CD4-positive, CD25-positive, alpha-beta regulatory T cell (primary cell): ENCODE measurements around the gene G2E3. TPM values are rescaled to one million over a fixed set of nuclear protein-coding genes. Genes with fewer than 3 reads are reported as not detected.
"Not testable (repeated sequence)": the region's sequence is repeated elsewhere in the genome, so short reads cannot be mapped to it uniquely, and the experiment has no call there.

Experiments used
- ATAC-seq, 2 donors: fragments of 150-1000 bp; cut with Tn5 transposase; one replicate each; pipeline ENCODE4 v1.10.0; 2021; ENCODE audit warnings: low read depth in 2 of 2, moderate number of reproducible peaks in 2 of 2, moderate library complexity in 1 of 2
- DNase-seq, 3 donors: peaks; one replicate each; pipeline versions ENCODE4 v3.0.0 to v3.0.0-alpha.2; 2012 to 2022; ENCODE audit warnings: mixed read lengths in 1 of 3
- H3K27ac ChIP-seq: one replicate; pipeline ENCODE4 v1.7.0; 2013; ENCODE audit warnings: mild to moderate bottlenecking, low read length; ENCODE audit not compliant: insufficient read depth, poor library complexity, severe bottlenecking
- H3K27me3 ChIP-seq: one replicate; pipeline ENCODE4 v1.7.0; 2013; ENCODE audit warnings: low read length; ENCODE audit not compliant: control insufficient read depth, insufficient read depth
- H3K36me3 ChIP-seq: one replicate; pipeline ENCODE4 v1.7.0; 2013; ENCODE audit warnings: mild to moderate bottlenecking, low read length, moderate library complexity; ENCODE audit not compliant: control insufficient read depth, insufficient read depth
- H3K4me1 ChIP-seq: 2 replicates; pipeline ENCODE4 v1.7.0; 2013; ENCODE audit warnings: mild to moderate bottlenecking, low read length; ENCODE audit not compliant: insufficient read depth, control insufficient read depth, poor library complexity, severe bottlenecking
- H3K4me3 ChIP-seq: one replicate; pipeline ENCODE4 v1.7.0; 2013; ENCODE audit warnings: low read depth, mild to moderate bottlenecking, low read length, moderate library complexity
- H3K9me3 ChIP-seq, 2 experiments: 1 replicate in 1 of 2; 2 replicates in 1 of 2; pipeline ENCODE4 v1.7.0; 2013; ENCODE audit warnings: low read length in 2 of 2, mild to moderate bottlenecking in 1 of 2, moderate library complexity in 1 of 2; ENCODE audit not compliant: control insufficient read depth in 2 of 2
- H3K27ac Mint-ChIP-seq, 3 donors: one replicate each; pipeline ENCODE4 v1.8.0; 2020 to 2022; ENCODE audit warnings: mild to moderate bottlenecking in 3 of 3, mixed read lengths in 3 of 3, moderate library complexity in 2 of 3
- H3K27me3 Mint-ChIP-seq: one replicate; pipeline ENCODE4 v1.8.0; 2022; ENCODE audit warnings: mild to moderate bottlenecking, mixed read lengths
- H3K36me3 Mint-ChIP-seq: one replicate; pipeline ENCODE4 v1.8.0; 2020; ENCODE audit warnings: mixed read lengths
- H3K4me1 Mint-ChIP-seq, 4 donors: one replicate each; pipeline ENCODE4 v1.8.0; 2020 to 2022; ENCODE audit warnings: mixed read lengths in 4 of 4, mild to moderate bottlenecking in 1 of 4
- H3K4me3 Mint-ChIP-seq, 4 donors: one replicate each; pipeline ENCODE4 v1.8.0; 2020 to 2022; ENCODE audit warnings: mild to moderate bottlenecking in 4 of 4, mixed read lengths in 4 of 4, moderate library complexity in 3 of 4
- H3K9me3 Mint-ChIP-seq, 7 donors: one replicate each; pipeline ENCODE4 v1.8.0; 2020 to 2022; ENCODE audit warnings: mixed read lengths in 7 of 7, mild to moderate bottlenecking in 3 of 7, moderate library complexity in 2 of 7
- polyA plus RNA-seq, 4 donors: library from polyadenylated mRNA; unstranded; fragments of 300-500 nt; fragmentation: Illumina TruSeq; gene quantifications; one replicate each; pipeline ENCODE4 v1.2.3, GENCODE V29; 2021
- total RNA-seq: library from RNA; stranded (reverse); gene quantifications from one replicate; pipeline ENCODE4 v1.2.3, GENCODE V29; 2022

G2E3 gene
- total and polyA plus RNA-seq, 5 donors from 2014 or later: 13.5 to 23.9 (median 17.1) TPM

DNA sequence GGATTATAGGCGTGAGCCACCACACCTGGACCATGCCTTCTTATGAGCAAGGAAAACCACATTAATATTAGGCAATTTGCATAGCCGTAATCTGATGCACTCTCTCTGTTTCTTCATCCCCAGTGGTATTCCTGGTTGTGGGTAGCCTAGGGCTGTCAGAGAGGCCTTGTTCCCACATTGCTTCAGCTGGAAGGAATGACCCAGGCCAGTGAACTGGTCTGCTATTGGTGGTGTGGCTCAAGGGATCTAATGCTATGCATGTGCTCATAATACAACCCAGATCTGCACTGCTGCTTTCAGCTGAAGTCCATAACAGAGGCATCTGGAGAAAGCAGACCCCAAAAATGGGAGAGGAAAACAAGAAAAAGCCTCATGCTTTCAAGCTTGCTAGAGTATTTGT, 33.1 kb upstream of the G2E3 start:
- no peak for ATAC-seq

DNA sequence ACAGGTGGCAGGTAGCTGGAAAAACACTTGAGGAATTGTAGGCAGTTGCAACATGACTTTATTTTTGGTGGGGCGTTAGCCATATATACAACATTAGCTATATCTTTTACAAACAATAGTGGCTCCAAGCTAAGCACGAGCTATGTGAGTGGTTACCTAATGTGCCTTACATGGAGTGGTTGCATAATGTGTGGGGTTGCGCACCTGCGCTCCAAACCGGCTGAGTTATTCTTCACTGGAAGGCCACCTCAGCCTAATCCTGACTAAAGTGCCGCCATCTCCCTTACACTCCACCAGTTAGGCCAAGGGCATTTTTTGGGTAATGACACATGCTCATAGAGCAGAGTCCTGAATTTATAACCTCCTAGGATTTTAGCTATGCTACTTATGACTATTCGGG, 31.8 kb upstream of the G2E3 start:
- no peak overlapping the region for H3K27ac ChIP-seq
- no peaks in the 10 kb centered on the region for H3K9me3 Mint-ChIP-seq
- no peak overlapping the region for H3K4me3 ChIP-seq
- H3K27ac Mint-ChIP-seq: no peak overlapping the region
- no peak overlapping the region for H3K4me3 Mint-ChIP-seq
- DNase-seq (no peak), ATAC-seq (no peak)
- no peaks in the 10 kb centered on the region for H3K27me3 ChIP-seq
- H3K4me1 ChIP-seq: no peaks in the 10 kb centered on the region
- no peaks in the 10 kb centered on the region for H3K36me3 Mint-ChIP-seq
- no peaks in the 10 kb centered on the region for H3K27me3 Mint-ChIP-seq
- no peaks in the 10 kb centered on the region for H3K9me3 ChIP-seq
- H3K36me3 ChIP-seq: no peaks in the 10 kb centered on the region
- peaks cover 0 to 5% (median 4%) of the 10 kb centered on the region in 4 donors for H3K4me1 Mint-ChIP-seq

More for the DNA sequence above, 33.1 kb upstream of the G2E3 start:
- Histone ChIP-seq H3K27ac (no peak overlapping the region), H3K4me3 (no peak overlapping the region), H3K36me3 (no peaks in the 10 kb centered on the region), H3K27me3 (no peaks in the 10 kb centered on the region), H3K9me3 (no peaks in the 10 kb centered on the region), H3K4me1 (no peaks in the 10 kb centered on the region)
- H3K27ac Mint-ChIP-seq: no peak overlapping the region
- H3K9me3 Mint-ChIP-seq: no peaks in the 10 kb centered on the region
- H3K4me1 Mint-ChIP-seq: peaks cover 0 to 12% (median 7%) of the 10 kb centered on the region in 4 donors
- no peak overlapping the region for H3K4me3 Mint-ChIP-seq
- H3K36me3 Mint-ChIP-seq: no peaks in the 10 kb centered on the region
- DNase-seq: no peak
- no peaks in the 10 kb centered on the region for H3K27me3 Mint-ChIP-seq

DNA sequence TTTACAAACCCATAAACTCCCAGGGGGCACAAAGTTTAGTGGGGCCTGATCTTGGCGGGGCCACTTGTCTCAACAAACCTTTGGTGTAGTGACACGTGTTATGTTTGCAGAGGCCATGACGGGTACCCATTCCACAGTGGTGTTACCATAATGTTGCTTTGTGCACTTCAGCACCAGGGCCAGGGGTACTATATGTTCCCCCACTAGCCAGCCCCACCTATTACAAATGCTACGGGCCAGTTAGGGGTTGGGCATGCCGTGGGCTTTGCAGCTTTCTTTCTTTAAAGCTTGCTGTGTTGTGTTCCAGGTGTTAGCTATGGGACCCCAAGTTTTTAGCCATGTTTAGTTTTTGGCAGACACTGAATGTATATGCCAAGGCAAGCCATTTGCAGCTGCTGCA, 30.8 kb upstream of the G2E3 start:
- Mint-ChIP-seq H3K27me3 (no peaks in the 10 kb centered on the region), H3K36me3 (no peaks in the 10 kb centered on the region), H3K9me3 (no peaks in the 10 kb centered on the region), H3K4me1 (no peaks in the 10 kb centered on the region), H3K27ac (no peak overlapping the region), H3K4me3 (no peak overlapping the region)
- Histone ChIP-seq H3K4me3 (no peak overlapping the region), H3K4me1 (no peaks in the 10 kb centered on the region), H3K9me3 (no peaks in the 10 kb centered on the region), H3K36me3 (no peaks in the 10 kb centered on the region), H3K27ac (no peak overlapping the region), H3K27me3 (no peaks in the 10 kb centered on the region)
- DNase-seq: no peak
- no peak for ATAC-seq

DNA sequence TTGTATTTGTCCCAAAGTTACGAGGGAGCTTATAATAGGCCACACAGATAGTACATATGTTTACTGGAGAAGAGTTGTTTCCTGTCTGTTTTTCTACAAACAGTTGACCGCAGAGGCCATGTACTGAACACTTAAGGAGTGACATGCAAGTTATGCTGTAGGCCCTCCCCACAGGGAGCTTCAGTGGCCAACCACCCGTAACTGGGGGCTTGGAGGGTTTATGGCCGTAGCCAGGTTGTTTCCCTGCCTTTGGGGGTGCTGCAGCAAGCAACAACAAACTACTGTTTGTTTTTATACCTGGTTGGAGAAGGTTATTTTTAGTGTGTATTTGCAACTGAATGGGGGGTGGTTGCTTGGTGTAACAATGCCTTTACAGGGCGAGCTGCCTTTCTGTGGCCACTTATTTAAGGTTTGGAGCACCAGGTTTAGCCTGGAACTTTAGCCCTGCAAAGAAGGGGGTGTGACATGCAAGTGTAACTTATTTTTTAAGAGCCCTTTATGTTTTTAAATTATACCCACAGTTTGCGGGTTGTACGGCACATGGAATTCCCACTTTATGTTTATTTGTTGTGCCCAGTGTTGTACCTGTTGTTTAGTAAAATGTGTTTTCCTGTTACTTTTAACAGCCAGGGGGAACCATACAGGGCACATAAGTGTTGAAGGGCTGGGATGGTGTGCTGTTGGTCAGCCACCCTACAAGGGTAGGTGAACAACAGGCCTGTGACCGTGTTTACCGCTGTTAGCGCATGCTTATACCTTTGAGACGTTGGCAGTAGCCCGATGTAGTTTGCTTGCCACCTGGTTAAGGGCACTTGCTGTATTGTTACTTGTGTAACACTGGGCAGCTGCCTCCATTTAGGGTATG, 29.9 kb upstream of the G2E3 start:
- Mint-ChIP-seq H3K27me3 (no peaks in the 10 kb centered on the region), H3K36me3 (no peaks in the 10 kb centered on the region), H3K4me3 (no peak overlapping the region), H3K9me3 (no peaks in the 10 kb centered on the region), H3K27ac (no peak overlapping the region), H3K4me1 (no peaks in the 10 kb centered on the region)
- no peaks in the 10 kb centered on the region for H3K4me1 ChIP-seq
- no peak overlapping the region for H3K27ac ChIP-seq
- ATAC-seq (no peak), DNase-seq (no peak)
- H3K9me3 ChIP-seq: no peaks in the 10 kb centered on the region
- H3K27me3 ChIP-seq: no peaks in the 10 kb centered on the region
- no peaks in the 10 kb centered on the region for H3K36me3 ChIP-seq
- no peak overlapping the region for H3K4me3 ChIP-seq

DNA sequence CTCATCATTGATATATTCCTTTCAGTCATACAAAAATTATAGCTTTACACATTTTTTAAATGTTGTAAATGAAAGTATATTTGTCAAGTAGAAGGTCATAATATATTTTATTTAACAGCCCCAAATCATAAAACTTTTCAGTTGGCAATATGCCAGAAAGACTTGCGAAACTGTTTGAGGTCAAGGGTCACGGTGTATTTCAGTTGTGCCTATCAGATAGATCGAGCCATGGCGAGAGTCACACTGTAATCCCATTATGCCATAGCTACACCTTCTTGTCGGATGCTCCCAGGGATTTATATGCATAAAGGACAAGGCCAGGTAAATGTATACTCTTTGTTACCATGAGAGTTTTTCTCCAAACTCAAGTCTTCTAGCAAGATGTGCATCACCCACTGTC, 26.7 kb upstream of the G2E3 start:
- Histone ChIP-seq H3K36me3 (no peaks in the 10 kb centered on the region), H3K4me1 (no peaks in the 10 kb centered on the region), H3K27me3 (peaks cover 8% of the 10 kb centered on the region), H3K4me3 (no peak overlapping the region), H3K27ac (no peak overlapping the region), H3K9me3 (no peaks in the 10 kb centered on the region)
- Mint-ChIP-seq H3K27ac (no peak overlapping the region), H3K9me3 (peaks cover 0 to 5% (median 0%) of the 10 kb centered on the region in 7 donors), H3K4me1 (no peaks in the 10 kb centered on the region), H3K4me3 (no peak overlapping the region), H3K36me3 (no peaks in the 10 kb centered on the region), H3K27me3 (peaks cover 2% of the 10 kb centered on the region)
- no peak for DNase-seq
- no peak for ATAC-seq

DNA sequence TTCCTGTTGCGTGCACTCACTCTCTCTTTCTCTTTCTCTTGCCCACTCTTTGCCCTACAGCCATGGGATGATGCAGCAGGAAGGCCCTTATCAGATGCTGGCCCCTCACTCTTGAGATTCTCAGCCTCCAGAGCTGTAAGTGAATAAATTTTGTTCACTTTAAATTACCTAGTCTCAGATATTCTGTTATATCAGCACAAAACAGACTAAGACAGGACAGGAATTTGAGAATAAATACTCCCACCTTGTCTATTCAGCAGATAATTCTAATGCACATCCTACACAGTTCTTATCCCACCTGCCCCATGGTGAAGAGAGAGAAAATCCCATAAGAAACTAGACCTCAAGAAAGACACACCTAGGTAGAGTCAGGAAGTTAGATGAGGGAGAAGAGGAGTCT, 25.8 kb upstream of the G2E3 start:
- H3K4me3 Mint-ChIP-seq: no peak overlapping the region
- Histone ChIP-seq H3K4me3 (no peak overlapping the region), H3K27me3 (peaks cover 14% of the 10 kb centered on the region), H3K27ac (no peak overlapping the region), H3K9me3 (no peaks in the 10 kb centered on the region), H3K4me1 (no peaks in the 10 kb centered on the region), H3K36me3 (no peaks in the 10 kb centered on the region)
- peaks cover 0 to 5% (median 0%) of the 10 kb centered on the region in 7 donors for H3K9me3 Mint-ChIP-seq
- ATAC-seq (no peak), DNase-seq (no peak)
- H3K27me3 Mint-ChIP-seq: peaks cover 10% of the 10 kb centered on the region
- no peaks in the 10 kb centered on the region for H3K36me3 Mint-ChIP-seq
- no peak overlapping the region for H3K27ac Mint-ChIP-seq
- H3K4me1 Mint-ChIP-seq: no peaks in the 10 kb centered on the region

DNA sequence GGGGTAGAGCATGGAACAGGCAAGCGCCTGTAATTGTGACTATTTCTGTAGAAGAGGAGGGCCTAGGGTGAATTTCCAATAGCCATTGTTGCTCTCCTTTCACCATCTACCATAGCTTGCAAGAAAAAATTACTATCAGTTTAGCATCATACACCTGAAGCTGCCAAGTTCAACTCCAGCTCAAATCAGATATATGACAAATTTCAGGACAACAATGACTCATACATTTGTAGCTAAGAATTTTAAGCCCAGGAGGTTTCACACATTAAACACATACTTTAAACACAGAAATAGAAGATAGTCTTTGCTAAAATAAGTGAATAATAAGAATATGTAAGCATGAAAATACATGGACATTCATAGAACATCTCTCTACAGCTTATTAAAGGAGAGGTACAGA, 17.6 kb upstream of the G2E3 start:
- H3K4me3 Mint-ChIP-seq: no peak overlapping the region
- H3K9me3 ChIP-seq: no peaks in the 10 kb centered on the region
- no peak overlapping the region for H3K4me3 ChIP-seq
- DNase-seq (no peak), ATAC-seq (no peak)
- peaks cover 20% of the 10 kb centered on the region for H3K27me3 ChIP-seq
- no peak overlapping the region for H3K27ac Mint-ChIP-seq
- H3K36me3 Mint-ChIP-seq: no peaks in the 10 kb centered on the region
- H3K36me3 ChIP-seq: no peaks in the 10 kb centered on the region
- no peaks in the 10 kb centered on the region for H3K4me1 Mint-ChIP-seq
- no peaks in the 10 kb centered on the region for H3K4me1 ChIP-seq
- peaks cover 0 to 5% (median 0%) of the 10 kb centered on the region in 7 donors for H3K9me3 Mint-ChIP-seq
- peaks cover 39% of the 10 kb centered on the region for H3K27me3 Mint-ChIP-seq
- H3K27ac ChIP-seq: no peak overlapping the region

DNA sequence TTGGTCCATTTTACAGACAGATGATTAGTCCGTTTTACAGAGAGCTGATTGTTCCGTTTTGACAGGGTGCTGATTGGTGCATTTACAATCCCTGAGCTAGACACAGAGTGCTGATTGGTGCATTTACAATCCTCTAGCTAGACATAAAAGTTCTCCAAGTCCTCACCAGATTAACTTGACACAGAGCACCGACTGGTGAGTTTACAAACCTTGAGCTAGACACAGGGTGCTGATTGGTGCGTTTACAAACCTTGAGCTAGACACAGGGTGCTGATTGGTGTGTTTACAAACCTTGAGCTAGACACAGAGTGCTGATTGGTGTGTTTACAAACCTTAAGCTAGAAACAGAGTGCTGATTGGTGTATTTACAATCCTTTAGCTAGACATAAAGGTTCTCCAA, 12.2 kb upstream of the G2E3 start:
- H3K4me1 Mint-ChIP-seq, H3K9me3 ChIP-seq, H3K9me3 Mint-ChIP-seq, H3K36me3 ChIP-seq, H3K4me1 ChIP-seq, H3K4me3 ChIP-seq, DNase-seq, H3K27ac Mint-ChIP-seq, ATAC-seq, H3K27ac ChIP-seq, H3K4me3 Mint-ChIP-seq, H3K36me3 Mint-ChIP-seq: not testable (repeated sequence)
- peaks cover 21% of the 10 kb centered on the region for H3K27me3 ChIP-seq
- H3K27me3 Mint-ChIP-seq: peaks cover 52% of the 10 kb centered on the region
